Ovary (tissue), 3 donors: Measurements from ENCODE around the gene NSFL1C.

ENCODE experiments used
- EP300 ChIP-seq: sonication (generic); formaldehyde crosslinking; IDR thresholded peaks from one replicate; pipeline ENCODE4 v1.6.1; 2017; ENCODE audit warnings: antibody characterized with exemption
- TF ChIP-seq, protein P1 (sequence below), 3 donors: fragments of 450-650 bp in 2 of 3; fragments of 200-600 bp in 1 of 3; IDR thresholded peaks; one replicate each; pipeline versions ENCODE4 v1.5.1 to v1.8.0; 2016 to 2022; ENCODE audit warnings: antibody characterized with exemption in 3 of 3, mild to moderate bottlenecking in 1 of 3
- donor health status: DM: no; HTN: no; CAD: no.

DNA sequence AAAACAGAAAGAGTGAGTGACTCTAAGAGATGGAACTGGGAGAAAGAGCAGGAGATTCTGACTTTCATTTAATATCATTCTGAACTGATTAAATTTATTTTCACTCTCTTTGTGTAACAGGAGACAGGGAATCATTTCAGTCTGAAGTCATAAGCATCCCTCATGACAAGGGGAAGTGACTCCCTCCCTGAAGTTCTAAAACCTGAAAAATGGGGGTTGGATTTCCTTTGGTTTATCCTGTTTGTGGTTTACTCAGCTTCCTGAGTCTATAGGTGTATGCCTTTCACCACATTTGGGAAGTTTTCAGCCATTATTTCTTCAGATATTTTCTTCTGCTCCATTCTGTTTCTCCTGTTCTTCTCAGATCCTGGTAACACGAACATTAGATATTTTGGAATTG, 70.4 kb downstream of the NSFL1C start:
- TF ChIP-seq, protein P1, sequence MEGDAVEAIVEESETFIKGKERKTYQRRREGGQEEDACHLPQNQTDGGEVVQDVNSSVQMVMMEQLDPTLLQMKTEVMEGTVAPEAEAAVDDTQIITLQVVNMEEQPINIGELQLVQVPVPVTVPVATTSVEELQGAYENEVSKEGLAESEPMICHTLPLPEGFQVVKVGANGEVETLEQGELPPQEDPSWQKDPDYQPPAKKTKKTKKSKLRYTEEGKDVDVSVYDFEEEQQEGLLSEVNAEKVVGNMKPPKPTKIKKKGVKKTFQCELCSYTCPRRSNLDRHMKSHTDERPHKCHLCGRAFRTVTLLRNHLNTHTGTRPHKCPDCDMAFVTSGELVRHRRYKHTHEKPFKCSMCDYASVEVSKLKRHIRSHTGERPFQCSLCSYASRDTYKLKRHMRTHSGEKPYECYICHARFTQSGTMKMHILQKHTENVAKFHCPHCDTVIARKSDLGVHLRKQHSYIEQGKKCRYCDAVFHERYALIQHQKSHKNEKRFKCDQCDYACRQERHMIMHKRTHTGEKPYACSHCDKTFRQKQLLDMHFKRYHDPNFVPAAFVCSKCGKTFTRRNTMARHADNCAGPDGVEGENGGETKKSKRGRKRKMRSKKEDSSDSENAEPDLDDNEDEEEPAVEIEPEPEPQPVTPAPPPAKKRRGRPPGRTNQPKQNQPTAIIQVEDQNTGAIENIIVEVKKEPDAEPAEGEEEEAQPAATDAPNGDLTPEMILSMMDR (IDR thresholded peaks at IDR 0.05) = no peak
- TF ChIP-seq EP300 = no peak
